Fibroblast of mammary gland (primary cell): ENCODE data around the gene CACNA1E.
A peak's percentile ranks its signal among the peaks of the same experiment; 100 is the strongest.

Experiments
- DNase-seq: peaks from one replicate; pipeline ENCODE4 v3.0.0-alpha.2; 2010; ENCODE audit warnings: low read depth
- H3K4me3 ChIP-seq: 2 replicates; pipeline ENCODE4 v1.5.1; 2011; ENCODE audit warnings: low read depth, mild to moderate bottlenecking, low read length, moderate library complexity; ENCODE audit not compliant: control insufficient read depth
- CTCF ChIP-seq: conservative IDR thresholded peaks from 2 replicates; pipeline ENCODE4 v1.5.1; 2011; ENCODE audit warnings: low read depth, low read length, inconsistent platforms; ENCODE audit not compliant: control insufficient read depth, insufficient read depth

CACNA1E gene

GRCh38 chr1:181508486-181509165 lies 25.3 kb downstream of the CACNA1E start:
- no peak for TF ChIP-seq CTCF
- peak; percentile 48 for DNase-seq
- no peak overlapping the region for H3K4me3 ChIP-seq

- DNase-seq, result no peak
- no peak for TF ChIP-seq CTCF
- no peak overlapping the region for H3K4me3 ChIP-seq
These were observed 30.5 kb downstream of the CACNA1E start for GRCh38 chr1:181513786-181514297.

- no peak overlapping the region for H3K4me3 ChIP-seq
- DNase-seq, result no peak
- no peak for TF ChIP-seq CTCF
These were observed 31.3 kb downstream of the CACNA1E start for GRCh38 chr1:181514298-181515290.

GRCh38 chr1:181516706-181517105 lies 33.4 kb downstream of the CACNA1E start:
- no peak for TF ChIP-seq CTCF
- no peak for DNase-seq
- no peak overlapping the region for H3K4me3 ChIP-seq

GRCh38 chr1:181517181-181517875 lies 34.0 kb downstream of the CACNA1E start:
- DNase-seq, result no peak
- no peak overlapping the region for H3K4me3 ChIP-seq
- no peak for TF ChIP-seq CTCF

- TF ChIP-seq CTCF, result no peak
- no peak overlapping the region for H3K4me3 ChIP-seq
- DNase-seq, result no peak
These were observed 34.8 kb downstream of the CACNA1E start for GRCh38 chr1:181518152-181518551.
